Dermis microvascular lymphatic vessel endothelial cell (primary cell): Measurements from ENCODE around the gene SLC16A4. TPM values are rescaled to one million over a fixed set of nuclear protein-coding genes. Genes with fewer than 3 reads are reported as not detected.

Experiments used
- DNase-seq, 2 donors: peaks; one replicate each; pipeline versions ENCODE4 v3.0.0 to v3.0.0-alpha.2; 2010; ENCODE audit warnings: low read depth in 2 of 2
- total RNA-seq: library from RNA; depleted of rRNA; stranded (reverse); fragments of >200 nt; gene quantifications from 2 replicates; pipeline ENCODE4 v1.2.1, GENCODE V29; 2014

SLC16A4 gene
- total RNA-seq, 1 donor from 2014 or later, result 0.13 TPM

GRCh38 chr1:110328700-110329099 is 62.1 kb downstream of the SLC16A4 start:
- no peak for DNase-seq

GRCh38 chr1:110328274-110328673 is 62.6 kb downstream of the SLC16A4 start:
- no peak for DNase-seq

- no peak for DNase-seq
Measured at GRCh38 chr1:110326826-110327225, 64.0 kb downstream of the SLC16A4 start.

- no peak for DNase-seq
Measured at GRCh38 chr1:110324667-110325066, 66.2 kb downstream of the SLC16A4 start.

- no peak for DNase-seq
Measured at GRCh38 chr1:110321846-110322245, 69.0 kb downstream of the SLC16A4 start.

- DNase-seq, result no peak
Measured at GRCh38 chr1:110321045-110321444, 69.8 kb downstream of the SLC16A4 start.

GRCh38 chr1:110320168-110320518 is 70.7 kb downstream of the SLC16A4 start:
- DNase-seq, result no peak

GRCh38 chr1:110319332-110320167 is 71.3 kb downstream of the SLC16A4 start:
- DNase-seq, result no peak

GRCh38 chr1:110318046-110318445 is 72.8 kb downstream of the SLC16A4 start:
- no peak for DNase-seq

GRCh38 chr1:110316735-110317134 is 74.1 kb downstream of the SLC16A4 start:
- no peak for DNase-seq

Other genes with a start within 250 kb of the SLC16A4 start
- 2.4 and 2.7 TPM in 2 replicates for gene SLC6A17, start 240.5 kb downstream of the SLC16A4 start, total RNA-seq
- gene KCNC4, start 180.7 kb downstream of the SLC16A4 start, total RNA-seq, result 0.77 and 1.0 TPM in 2 replicates
- gene RBM15, start 51.6 kb downstream of the SLC16A4 start, total RNA-seq, result 26.2 and 28.1 TPM in 2 replicates
- gene LAMTOR5, start 16.7 kb upstream of the SLC16A4 start, total RNA-seq, result 69.8 and 71.4 TPM in 2 replicates
- gene PROK1, start 60.1 kb upstream of the SLC16A4 start, total RNA-seq, result not detected in 2 replicates
- not detected in 2 replicates for gene KCNA10, start 128.1 kb upstream of the SLC16A4 start, total RNA-seq
- not detected in 2 replicates for gene KCNA2, start 215.3 kb upstream of the SLC16A4 start, total RNA-seq